Measurements from ENCODE around the gene CLOCK. TPM values are rescaled to one million over a fixed set of nuclear protein-coding genes. Genes with fewer than 3 reads are reported as not detected.

The CLOCK gene
- total RNA-seq, 1 donor from 2014 or later = 17.1 TPM

DNA sequence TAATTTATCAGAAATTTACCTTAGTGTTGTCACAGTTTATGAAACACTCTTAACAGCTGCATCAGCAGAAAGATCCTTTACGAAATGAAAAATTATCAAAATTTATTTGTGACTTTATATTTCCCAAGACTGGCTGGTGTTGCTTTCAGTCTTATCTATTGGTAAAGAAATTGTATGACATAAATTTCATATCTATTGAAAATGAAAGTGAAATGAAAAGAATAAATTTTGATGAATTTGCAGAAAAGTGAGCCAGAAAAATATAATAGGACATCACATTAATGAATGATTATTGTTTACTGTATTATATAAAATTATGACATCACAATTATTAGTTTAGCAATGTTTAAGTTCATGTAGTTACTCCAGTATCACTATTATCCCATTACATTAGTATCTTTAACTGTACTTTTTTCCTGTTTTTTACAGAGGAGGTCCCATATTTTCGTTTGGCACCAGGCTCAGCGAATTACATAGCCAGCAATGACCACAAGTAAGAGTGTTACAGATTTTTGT is 164.2 kb downstream of the CLOCK start:
- DNase-seq (ENCODE audit: low read depth in 2 of 2) = no peak

DNA sequence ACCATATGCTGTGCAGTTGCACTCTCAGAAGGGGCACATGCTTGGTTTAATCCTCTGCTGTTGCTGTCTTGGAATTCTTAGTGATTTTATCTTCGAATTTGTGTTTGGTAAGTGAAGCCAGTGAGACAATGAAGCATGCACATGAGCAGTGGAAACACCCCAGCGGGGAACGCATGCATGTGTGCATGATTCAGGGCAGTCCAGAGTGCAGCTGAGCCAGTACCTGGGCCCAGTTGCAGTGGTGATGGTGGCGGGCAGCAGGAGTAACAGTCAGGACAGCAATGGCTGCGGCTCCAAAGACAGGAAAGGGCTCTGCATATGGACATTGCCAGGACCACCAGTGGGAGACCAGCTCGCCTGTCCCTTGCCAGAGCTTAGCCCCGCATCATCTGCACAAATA is 165.2 kb downstream of the CLOCK start:
- no peak for DNase-seq (ENCODE audit: low read depth in 2 of 2)

DNA sequence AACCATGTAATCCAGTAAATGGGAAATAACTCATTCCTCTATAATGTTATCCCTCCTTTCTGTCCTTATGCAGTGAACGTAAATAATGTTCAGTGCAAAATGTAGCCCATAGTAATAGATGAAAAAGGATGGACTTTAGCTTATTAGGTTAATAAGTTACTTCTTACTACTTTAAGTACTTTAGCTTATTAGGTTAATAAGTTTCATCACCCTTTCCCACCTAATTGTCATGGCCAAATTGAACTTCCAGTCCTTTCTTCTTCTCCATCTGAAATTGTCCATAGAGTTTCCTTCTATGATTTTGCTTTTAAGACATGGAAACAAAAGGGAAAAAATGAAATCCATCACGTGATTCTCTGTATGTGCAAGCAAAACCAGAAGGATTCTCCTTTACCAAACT is 166.1 kb downstream of the CLOCK start:
- no peak for DNase-seq (ENCODE audit: low read depth in 2 of 2)

DNA sequence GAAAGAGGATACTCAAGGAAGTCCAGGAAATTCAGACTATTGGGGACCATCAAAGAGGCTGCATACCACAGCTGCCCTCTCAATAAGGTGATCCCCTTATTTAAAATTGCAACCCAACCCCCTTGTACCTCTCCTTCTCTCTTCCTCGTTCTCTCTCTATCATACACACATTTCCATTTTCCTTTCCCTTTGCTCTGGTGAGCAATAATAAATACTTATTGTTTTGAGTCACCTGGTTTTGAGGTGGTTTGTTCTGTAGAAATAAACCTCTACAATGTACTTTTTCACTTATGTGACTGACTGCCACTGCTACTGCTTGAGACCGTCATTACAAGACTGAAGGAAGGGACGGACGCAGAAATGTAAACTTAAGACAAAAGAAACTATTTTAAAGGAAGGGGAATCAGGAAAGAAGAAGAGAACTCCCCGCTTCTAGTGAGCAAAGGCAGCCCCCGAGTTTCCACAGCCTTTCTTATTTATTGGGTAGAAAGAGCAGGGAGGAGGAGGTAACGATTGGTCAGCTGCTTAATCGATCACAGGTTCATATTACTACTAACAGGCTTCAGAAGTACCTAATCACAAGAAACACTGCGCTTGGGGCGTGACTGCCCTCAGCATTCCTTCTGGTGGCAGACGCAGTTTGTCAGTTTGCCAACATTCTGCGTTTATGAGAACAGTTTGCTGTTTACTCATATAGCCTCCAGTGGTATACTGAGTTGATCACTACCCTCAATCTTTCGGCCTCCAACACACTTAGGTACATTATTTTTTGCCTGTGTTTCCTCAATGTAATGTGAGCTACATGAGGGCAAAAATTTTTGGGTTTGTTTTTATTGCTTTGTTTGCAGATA is 167.9 kb downstream of the CLOCK start:
- DNase-seq (ENCODE audit: low read depth in 2 of 2) = peak in 1 of 2 donors; percentile 54

Other genes with a start within 250 kb of the CLOCK start
- gene SRD5A3, start 200.7 kb downstream of the CLOCK start, total RNA-seq = 9.1 and 10.0 TPM in 2 replicates
- 76.1 and 103 TPM in 2 replicates for gene TMEM165, start 151.0 kb downstream of the CLOCK start, total RNA-seq
- not detected in 2 replicates for gene PDCL2, start 45.3 kb upstream of the CLOCK start, total RNA-seq
- gene NMU, start 89.4 kb upstream of the CLOCK start, total RNA-seq = 0.22 TPM in 1 of 2 replicates, not detected in the other

All from lung microvascular endothelial cell (primary cell).